GM12878 (cell line): ENCODE measurements around the gene HBP1. TPM values are rescaled to one million over a fixed set of nuclear protein-coding genes. Genes with fewer than 3 reads are reported as not detected.

ENCODE experiments used
- ATAC-seq: fragments of 200-7000 bp; cut with Tn5 transposase; 3 replicates; pipeline ENCODE4 v1.9.1; 2020; ENCODE audit warnings: mild to moderate bottlenecking, moderate library complexity
- BruUV-seq: library from RNA; stranded (reverse); fragments of 400-500 nt; replicated peaks from 2 replicates; lab custom pipeline; 2021; lab: Mats Ljungman, UMichigan
- CTCF ChIA-PET: fragments of 300-600 bp; sonication (Branson Sonifier 250); formaldehyde crosslinking; extraction: SDS; loops from one replicate; lab custom pipeline; 2021; ENCODE audit warnings: inconsistent platforms; lab: Yijun Ruan, JAX
- POLR2A ChIA-PET: fragments of 350-600 bp; formaldehyde crosslinking; extraction: SDS; loops from one replicate; lab custom pipeline; 2021; ENCODE audit warnings: inconsistent platforms; lab: Charles Lee
- RAD21 ChIA-PET: fragments of 300-600 bp; sonication (Branson Sonifier 250); formaldehyde crosslinking; loops from one replicate; lab custom pipeline; 2023; ENCODE audit warnings: antibody characterized with exemption; ENCODE audit not compliant: unreplicated experiment; lab: Charles Lee
- SMC1A ChIA-PET: fragments of 300-600 bp; sonication (Branson Sonifier 250); formaldehyde crosslinking; loops from one replicate; lab custom pipeline; 2023; ENCODE audit not compliant: unreplicated experiment, uncharacterized antibody; lab: Charles Lee
- DNase-seq: peaks from one replicate; pipeline ENCODE4 v3.0.0-alpha.2; 2011; ENCODE audit warnings: low read depth, low spot score
- FAIRE-seq: peaks from 3 replicates; lab custom pipeline; 2011; peaks lifted over from hg19 to GRCh38; lab: Jason Lieb, UNC
- H2AFZ ChIP-seq: 2 replicates; pipeline ENCODE4 v1.6.0; 2011; ENCODE audit warnings: low read depth, low read length, control low read depth; ENCODE audit not compliant: control insufficient read depth
- H3K27ac ChIP-seq: 2 replicates; pipeline ENCODE4 v1.5.1; 2011; ENCODE audit warnings: control low read depth; ENCODE audit not compliant: control insufficient read depth, insufficient read depth
- H3K27me3 ChIP-seq, 2 experiments: replicated peaks in 1 of 2; 2 replicates each; pipeline versions ENCODE4 v1.6.0 to v1.6.1; 2011; ENCODE audit warnings: low read length in 1 of 2; ENCODE audit not compliant: control insufficient read depth in 2 of 2, insufficient read depth in 2 of 2
- H3K36me3 ChIP-seq, 2 experiments: 2 replicates each; pipeline ENCODE4 v1.5.1; 2011; ENCODE audit warnings: low read length in 1 of 2; ENCODE audit not compliant: control insufficient read depth in 2 of 2, insufficient read depth in 2 of 2
- H3K4me1 ChIP-seq: 2 replicates; pipeline ENCODE4 v1.6.1; 2011; ENCODE audit warnings: mild to moderate bottlenecking, low read length, moderate library complexity, mixed read lengths; ENCODE audit not compliant: control insufficient read depth, insufficient read depth
- H3K4me2 ChIP-seq: 2 replicates; pipeline ENCODE4 v1.6.0; 2011; ENCODE audit warnings: control low read depth; ENCODE audit not compliant: control insufficient read depth, insufficient read depth
- H3K4me3 ChIP-seq: fragments of 200-600 bp; sonication (generic); 2 replicates; pipeline ENCODE4 v1.5.1; 2016
- H3K79me2 ChIP-seq: 2 replicates; pipeline ENCODE4 v1.6.0; 2011; ENCODE audit warnings: low read length; ENCODE audit not compliant: control insufficient read depth, insufficient read depth
- H3K9ac ChIP-seq: 2 replicates; pipeline ENCODE4 v1.8.0; 2011; ENCODE audit warnings: low read length, control low read depth, mixed read lengths; ENCODE audit not compliant: control insufficient read depth, insufficient read depth
- H3K9me3 ChIP-seq: replicated peaks from 3 replicates; pipeline ENCODE4 v1.5.1; 2011; ENCODE audit warnings: mild to moderate bottlenecking, low read length; ENCODE audit not compliant: control insufficient read depth, insufficient read depth
- H4K20me1 ChIP-seq: 2 replicates; pipeline ENCODE4 v1.6.0; 2011; ENCODE audit not compliant: control insufficient read depth, insufficient read depth
- CREB1 ChIP-seq: IDR thresholded peaks from 2 replicates; pipeline ENCODE4 v1.6.1; 2012; ENCODE audit warnings: low read depth, mild to moderate bottlenecking, inconsistent platforms
- DPF2 ChIP-seq: fragments of 450-650 bp; IDR thresholded peaks from 2 replicates; pipeline ENCODE4 v1.6.1; 2017; ENCODE audit warnings: mild to moderate bottlenecking
- MYC ChIP-seq: IDR thresholded peaks from 2 replicates; pipeline ENCODE4 v1.6.1; 2011; ENCODE audit warnings: mild to moderate bottlenecking, low read length, moderate library complexity, inconsistent platforms; ENCODE audit not compliant: insufficient read depth, insufficient replicate concordance, insufficient read length, severe bottlenecking
- PAX8 ChIP-seq: fragments of 450-650 bp; IDR thresholded peaks from 2 replicates; pipeline ENCODE4 v1.6.1; 2017; ENCODE audit warnings: mild to moderate bottlenecking, moderate library complexity
- POLR2AphosphoS2 ChIP-seq: IDR thresholded peaks from 2 replicates; pipeline ENCODE4 v1.6.1; 2011; ENCODE audit warnings: low read depth, mild to moderate bottlenecking, low read length, improper control_type of control experiment, moderate library complexity
- PRDM15 ChIP-seq: fragments of 450-650 bp; formaldehyde crosslinking; IDR thresholded peaks from 2 replicates; pipeline ENCODE4 v1.4.0; 2020; ENCODE audit warnings: mild to moderate bottlenecking, moderate library complexity
- RELA ChIP-seq: fragments of 450-650 bp; IDR thresholded peaks from 2 replicates; pipeline ENCODE4 v1.8.0; 2014; ENCODE audit warnings: borderline replicate concordance; ENCODE audit not compliant: partially characterized antibody
- TCF3 ChIP-seq: IDR thresholded peaks from 2 replicates; pipeline ENCODE4 v1.6.1; 2012; ENCODE audit warnings: low read depth, mild to moderate bottlenecking, low read length, borderline replicate concordance; ENCODE audit not compliant: insufficient read depth
- ZSCAN29 ChIP-seq: fragments of 450-650 bp; IDR thresholded peaks from 2 replicates; pipeline ENCODE4 v1.6.1; 2017; ENCODE audit warnings: mild to moderate bottlenecking, moderate library complexity
- WGBS: methylation state at CpG from one replicate; pipeline ENCODE4 v1.1.6; 2016; ENCODE audit warnings: low lambda C conversion rate; ENCODE audit not compliant: insufficient replicate concordance, insufficient coverage; ENCODE audit errors: missing lambda C conversion rate; 5-methylcytosine and 5-hydroxymethylcytosine counted together
- in situ Hi-C: fragments of 300-500 bp; cut with MboI; formaldehyde crosslinking; loops from 9 replicates; pipeline ENCODE4 v1.14.3; 2018; ENCODE audit warnings: mixed read lengths
- intact Hi-C: fragments of 100-400 bp; cut with micrococcal nuclease; formaldehyde crosslinking; loops from one replicate; pipeline ENCODE4 v1.14.2; 2022; ENCODE audit not compliant: unreplicated experiment
- polyA plus RNA-seq, 11 experiments: library from polyadenylated mRNA; depleted of rRNA in 4 of 11; unstranded in 6 of 11; stranded (reverse) in 5 of 11; fragments of >200 nt; fragmentation: Nextera tagmentation in 4 of 11; fragmentation: Illumina TruSeq in 1 of 11; extraction: Ambion mirVana in 4 of 11; extraction: Trizol in 1 of 11; gene quantifications; 1 replicate in 1 of 11; 2 replicates in 10 of 11; pipeline versions ENCODE4 v1.2.1 to v1.2.3, GENCODE V29; 2011 to 2016; ENCODE audit warnings: inconsistent platforms in 2 of 11, missing spikeins in 2 of 11, low read depth in 1 of 11
- total RNA-seq, 4 experiments: library from RNA; depleted of rRNA in 3 of 4; stranded (reverse); fragments of >200 nt in 3 of 4; fragmentation: Illumina TruSeq in 1 of 4; extraction: Trizol in 1 of 4; gene quantifications; 2 replicates each; pipeline versions ENCODE4 v1.2.1 to v1.2.3, GENCODE V29; 2013 to 2021

HBP1 gene
- total and polyA plus RNA-seq, 10 of the 15 experiments (the other 5 are each of a cell fraction or from before 2014, with no cell fraction given) = 5.8 to 30.9 (median 9.4) TPM

DNA sequence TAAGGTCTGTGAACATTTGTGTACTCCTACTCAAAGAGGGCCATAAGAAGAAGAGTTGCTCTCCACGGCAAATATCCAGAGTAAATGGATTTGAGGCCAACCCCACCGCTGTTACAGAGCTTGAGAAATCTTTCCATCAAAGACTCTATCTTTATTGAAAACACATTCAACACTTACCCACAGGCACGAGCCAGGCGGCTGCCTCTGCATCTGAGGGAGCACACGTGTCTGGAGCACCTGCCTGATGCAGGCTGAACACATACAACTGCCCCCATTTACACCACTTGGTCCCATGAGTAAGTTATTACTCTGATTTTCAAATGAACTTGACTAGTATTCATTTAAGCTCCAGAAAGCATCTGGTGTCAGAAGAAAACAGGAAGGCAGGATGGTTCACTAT lies 38.7 kb downstream of the HBP1 start:
- H3K27ac ChIP-seq = no peak overlapping the region
- in situ Hi-C loops (loop anchor here (10.0 kb wide), 1 partner anchor 517 kb away; no protein-coding TSS in a partner anchor), intact Hi-C loops (no loop called here)
- ATAC-seq (no peak), FAIRE-seq (no peak), DNase-seq (no peak)
- H3K9me3 ChIP-seq = no peaks in the 10 kb centered on the region
- ChIA-PET SMC1A (interaction anchor here (1.5 kb wide), 1 partner anchor 25 kb away, joined by 3 read pairs; no protein-coding TSS in a partner anchor), CTCF (no interaction called here), RAD21 (interaction anchor here (1.2 kb wide), 1 partner anchor 39 kb away, joined by 3 read pairs; the partner anchor contains the start of gene HBP1), POLR2A (no interaction called here)
- no peak overlapping the region for H3K4me2 ChIP-seq
- no peaks in the 10 kb centered on the region for H3K79me2 ChIP-seq
- H3K27me3 ChIP-seq = no peaks in the 10 kb centered on the region
- no TSS peak for BruUV-seq
- TF ChIP-seq MYC (no peak), PAX8 (no peak), PRDM15 (CRISPR knock-in tag) (no peak), TCF3 (no peak), POLR2AphosphoS2 (no peak), CREB1 (no peak), ZSCAN29 (no peak), RELA (no peak), DPF2 (no peak)
- no peak overlapping the region for H3K4me3 ChIP-seq
- no peaks in the 10 kb centered on the region for H4K20me1 ChIP-seq
- peaks cover 2 to 10% of the 10 kb centered on the region in 2 experiments; a peak in 3 of 4 replicates for H3K36me3 ChIP-seq
- no peak overlapping the region for H2AFZ ChIP-seq
- no peak overlapping the region for H3K9ac ChIP-seq
- 95% methylated on average over 5 of the region's 5 CpGs for WGBS
- no peaks in the 10 kb centered on the region for H3K4me1 ChIP-seq
